ACC112 (cell line): Measurements from ENCODE around the gene SALL4.
"Not testable (repeated sequence)": the region's sequence is repeated elsewhere in the genome, so short reads cannot be mapped to it uniquely, and the experiment has no call there.

ENCODE experiments used
- H2AFZ ChIP-seq: fragments of 200-600 bp; sonication (generic); one replicate; pipeline ENCODE4 v1.6.0; 2017; ENCODE audit warnings: antibody characterized with exemption, low read length; ENCODE audit not compliant: unreplicated experiment
- H3K27ac ChIP-seq: fragments of 200-600 bp; sonication (generic); 2 replicates; pipeline ENCODE4 v1.5.1; 2014; ENCODE audit warnings: low read depth, mild to moderate bottlenecking, antibody characterized with exemption, low read length, moderate library complexity
- H3K27me3 ChIP-seq: fragments of 200-600 bp; sonication (generic); 2 replicates; pipeline ENCODE4 v1.6.1; 2014; ENCODE audit warnings: mild to moderate bottlenecking, antibody characterized with exemption, low read length, moderate library complexity, mixed read lengths; ENCODE audit not compliant: insufficient read depth
- H3K36me3 ChIP-seq: fragments of 200-600 bp; sonication (generic); 2 replicates; pipeline ENCODE4 v1.6.1; 2016; ENCODE audit warnings: mild to moderate bottlenecking, antibody characterized with exemption, low read length, moderate library complexity, mixed read lengths; ENCODE audit not compliant: insufficient read depth
- H3K4me1 ChIP-seq: fragments of 200-600 bp; sonication (generic); one replicate; pipeline ENCODE4 v1.6.1; 2016; ENCODE audit warnings: low read length, mixed read lengths; ENCODE audit not compliant: insufficient read depth, unreplicated experiment, control insufficient read depth
- H3K4me3 ChIP-seq: fragments of 200-600 bp; sonication (generic); 2 replicates; pipeline ENCODE4 v1.5.1; 2014; ENCODE audit warnings: mild to moderate bottlenecking, low read depth, low read length
- H3K79me2 ChIP-seq: fragments of 200-600 bp; sonication (generic); one replicate; pipeline ENCODE4 v1.6.0; 2016; ENCODE audit warnings: low read length; ENCODE audit not compliant: control insufficient read depth, unreplicated experiment, insufficient read depth

Gene SALL4

DNA sequence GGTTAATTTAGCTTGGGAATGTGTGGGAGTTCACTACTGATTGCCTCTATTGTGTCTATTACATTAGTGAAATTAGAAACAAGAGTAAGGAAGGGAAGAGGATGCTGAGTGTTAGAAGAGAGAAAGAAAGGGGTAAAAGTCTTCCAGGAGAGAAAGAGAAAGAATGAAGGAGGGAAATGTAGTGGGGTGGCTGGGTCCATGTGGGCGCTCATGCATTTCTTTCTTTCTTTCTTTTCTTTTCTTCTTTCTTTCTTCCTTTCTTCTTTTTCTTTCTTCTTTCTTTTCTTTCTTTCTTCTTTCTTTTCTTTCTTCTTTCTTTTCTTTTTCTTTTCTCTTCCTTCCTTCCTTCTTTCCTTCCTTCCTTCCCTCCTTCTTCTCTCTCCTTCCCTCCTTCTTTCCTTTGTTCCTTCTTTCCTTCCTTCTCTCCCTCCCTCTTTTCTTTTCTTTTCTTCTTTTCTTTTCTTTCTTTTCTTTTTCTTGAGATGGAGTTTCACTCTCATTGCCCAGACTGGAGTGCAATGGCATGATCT lies 16.2 kb upstream of the SALL4 start:
- no peaks in the 10 kb centered on the region for H3K4me1 ChIP-seq
- H2AFZ ChIP-seq: no peak overlapping the region
- H3K27ac ChIP-seq: no peak overlapping the region
- H3K79me2 ChIP-seq: no peaks in the 10 kb centered on the region
- H3K36me3 ChIP-seq: no peaks in the 10 kb centered on the region
- H3K4me3 ChIP-seq: no peak overlapping the region
- H3K27me3 ChIP-seq: no peaks in the 10 kb centered on the region

DNA sequence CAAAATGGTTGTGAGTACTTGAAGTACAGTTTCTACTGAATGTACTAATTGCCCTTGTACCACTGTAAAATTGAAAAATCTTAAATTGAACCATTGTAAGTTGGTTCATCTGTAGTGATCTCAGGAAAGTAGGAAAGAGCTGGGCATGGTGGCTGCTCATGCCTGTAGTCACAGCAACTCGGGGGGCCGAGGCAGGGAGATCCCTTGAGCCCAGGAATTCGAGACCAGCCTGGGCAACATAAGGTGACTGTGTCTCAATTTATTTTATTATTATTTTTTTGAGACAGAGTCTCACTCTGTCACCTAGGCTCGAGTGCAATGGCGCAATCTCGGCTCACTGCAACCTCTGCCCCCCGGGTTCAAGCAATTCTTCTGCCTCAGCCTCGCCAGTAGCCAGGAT lies 14.5 kb upstream of the SALL4 start:
- H3K4me3 ChIP-seq, H3K36me3 ChIP-seq, H3K27me3 ChIP-seq, H3K27ac ChIP-seq, H3K79me2 ChIP-seq, H2AFZ ChIP-seq, H3K4me1 ChIP-seq: not testable (repeated sequence)

DNA sequence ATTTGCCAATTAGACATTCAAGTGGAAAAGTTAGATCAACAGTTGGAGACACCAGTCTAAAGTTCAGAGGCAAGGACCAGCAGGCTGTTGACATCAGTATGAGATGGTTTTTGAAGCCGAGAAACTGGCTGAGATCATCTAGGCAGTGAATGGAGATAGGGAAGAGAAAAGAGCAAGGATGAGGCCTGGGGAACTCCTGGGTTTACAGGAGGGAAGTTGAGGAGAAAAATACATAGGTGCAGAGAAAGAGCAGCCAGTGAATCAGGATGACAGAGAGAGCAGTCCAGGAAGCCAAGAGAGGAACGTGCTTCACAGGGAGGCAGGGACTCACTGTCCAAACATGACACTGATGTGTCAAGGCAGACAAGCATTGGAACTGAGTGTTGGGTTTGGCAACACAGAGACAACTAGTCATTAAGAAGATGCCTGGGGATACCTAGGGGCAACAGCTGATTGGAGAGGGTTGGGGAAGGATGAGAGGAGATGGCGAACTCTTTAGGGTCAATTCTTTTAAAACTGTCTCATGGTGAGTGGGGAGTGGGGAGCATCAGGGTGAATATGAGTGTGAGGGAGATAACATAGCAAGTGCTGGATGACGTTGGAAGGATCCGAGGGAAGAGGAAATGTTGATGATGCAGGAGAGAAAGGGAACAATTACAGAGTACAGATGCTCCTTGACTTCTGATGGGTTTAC lies 13.2 kb upstream of the SALL4 start:
- H3K4me3 ChIP-seq: no peak overlapping the region

DNA sequence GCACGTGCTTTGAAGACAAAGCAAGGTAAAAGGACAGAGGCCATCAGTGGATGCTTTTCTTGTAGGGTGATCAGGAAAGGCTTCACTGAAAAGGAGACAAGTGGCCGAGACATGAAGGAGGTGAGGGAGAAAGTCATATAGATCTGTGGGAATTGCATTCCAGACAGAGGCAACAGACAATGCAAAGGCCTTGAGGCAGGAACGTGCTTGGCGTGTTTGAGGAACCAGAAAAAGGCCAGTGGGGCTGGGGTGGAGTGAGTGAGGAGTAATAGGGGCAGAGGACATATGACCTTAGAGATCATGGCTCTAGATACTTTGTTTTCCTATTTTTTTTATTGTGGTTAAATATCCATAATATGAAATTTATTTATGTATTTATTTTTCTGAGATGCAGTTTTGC lies 10.5 kb upstream of the SALL4 start:
- H3K36me3 ChIP-seq: no peaks in the 10 kb centered on the region
- H3K4me1 ChIP-seq: no peaks in the 10 kb centered on the region
- H3K27me3 ChIP-seq: no peaks in the 10 kb centered on the region
- H2AFZ ChIP-seq: no peak overlapping the region
- H3K27ac ChIP-seq: no peak overlapping the region
- no peaks in the 10 kb centered on the region for H3K79me2 ChIP-seq
- no peak overlapping the region for H3K4me3 ChIP-seq

More for the DNA sequence above, 13.2 kb upstream of the SALL4 start:
- Histone ChIP-seq H3K27me3 (no peaks in the 10 kb centered on the region), H3K79me2 (no peaks in the 10 kb centered on the region), H3K36me3 (no peaks in the 10 kb centered on the region), H3K27ac (no peak overlapping the region), H3K4me1 (no peaks in the 10 kb centered on the region), H2AFZ (no peak overlapping the region)

DNA sequence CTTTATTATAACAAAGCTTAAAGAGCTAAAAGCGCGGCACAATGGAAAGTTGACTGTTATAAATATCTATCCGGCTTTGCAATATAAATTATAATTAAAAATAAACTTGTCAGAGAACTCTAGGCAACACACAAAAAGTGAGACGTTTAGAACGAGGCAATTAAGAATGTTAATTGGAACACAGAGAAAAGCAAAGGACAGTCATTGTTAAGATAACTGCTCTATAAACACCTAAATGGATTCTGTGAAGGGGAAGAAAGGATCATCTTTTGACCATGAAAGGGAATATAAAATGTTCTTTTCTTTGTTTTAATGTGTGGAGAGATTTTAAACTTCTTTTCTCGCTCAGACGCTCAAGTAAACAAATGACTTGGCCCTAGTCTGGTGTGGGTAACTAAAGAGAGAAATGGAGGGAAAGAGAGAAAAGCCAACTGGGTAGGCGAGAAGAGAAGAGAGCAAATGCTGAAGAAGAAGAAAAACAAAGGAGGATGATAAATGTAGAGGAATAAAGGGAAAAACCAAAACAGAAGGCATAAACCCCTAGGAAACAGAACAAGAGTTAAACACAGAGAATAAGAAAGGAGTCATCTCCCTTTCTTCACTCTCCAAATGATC lies 9.3 kb upstream of the SALL4 start:
- no peaks in the 10 kb centered on the region for H3K27me3 ChIP-seq
- no peaks in the 10 kb centered on the region for H3K4me1 ChIP-seq
- no peak overlapping the region for H3K4me3 ChIP-seq
- no peak overlapping the region for H3K27ac ChIP-seq
- H3K79me2 ChIP-seq: no peaks in the 10 kb centered on the region
- H2AFZ ChIP-seq: no peak overlapping the region
- H3K36me3 ChIP-seq: no peaks in the 10 kb centered on the region

DNA sequence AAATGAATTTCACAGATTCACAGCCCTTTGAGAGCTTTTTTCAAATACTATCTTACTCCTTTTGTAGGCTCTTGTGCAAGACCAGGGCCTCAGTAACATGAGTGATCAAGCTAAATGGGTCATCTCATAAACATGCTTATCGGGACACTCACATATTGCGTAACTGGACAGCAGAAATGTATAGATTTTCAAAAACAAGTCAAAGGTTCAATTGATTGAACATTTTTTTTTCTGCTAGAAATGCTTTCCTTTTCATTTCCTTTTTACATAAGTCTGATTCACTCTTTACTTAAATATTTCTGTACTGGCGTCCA lies 8.7 kb upstream of the SALL4 start:
- no peak overlapping the region for H3K4me3 ChIP-seq
- no peaks in the 10 kb centered on the region for H3K4me1 ChIP-seq
- H2AFZ ChIP-seq: no peak overlapping the region
- H3K27ac ChIP-seq: no peak overlapping the region
- no peaks in the 10 kb centered on the region for H3K27me3 ChIP-seq
- no peaks in the 10 kb centered on the region for H3K79me2 ChIP-seq
- H3K36me3 ChIP-seq: no peaks in the 10 kb centered on the region

DNA sequence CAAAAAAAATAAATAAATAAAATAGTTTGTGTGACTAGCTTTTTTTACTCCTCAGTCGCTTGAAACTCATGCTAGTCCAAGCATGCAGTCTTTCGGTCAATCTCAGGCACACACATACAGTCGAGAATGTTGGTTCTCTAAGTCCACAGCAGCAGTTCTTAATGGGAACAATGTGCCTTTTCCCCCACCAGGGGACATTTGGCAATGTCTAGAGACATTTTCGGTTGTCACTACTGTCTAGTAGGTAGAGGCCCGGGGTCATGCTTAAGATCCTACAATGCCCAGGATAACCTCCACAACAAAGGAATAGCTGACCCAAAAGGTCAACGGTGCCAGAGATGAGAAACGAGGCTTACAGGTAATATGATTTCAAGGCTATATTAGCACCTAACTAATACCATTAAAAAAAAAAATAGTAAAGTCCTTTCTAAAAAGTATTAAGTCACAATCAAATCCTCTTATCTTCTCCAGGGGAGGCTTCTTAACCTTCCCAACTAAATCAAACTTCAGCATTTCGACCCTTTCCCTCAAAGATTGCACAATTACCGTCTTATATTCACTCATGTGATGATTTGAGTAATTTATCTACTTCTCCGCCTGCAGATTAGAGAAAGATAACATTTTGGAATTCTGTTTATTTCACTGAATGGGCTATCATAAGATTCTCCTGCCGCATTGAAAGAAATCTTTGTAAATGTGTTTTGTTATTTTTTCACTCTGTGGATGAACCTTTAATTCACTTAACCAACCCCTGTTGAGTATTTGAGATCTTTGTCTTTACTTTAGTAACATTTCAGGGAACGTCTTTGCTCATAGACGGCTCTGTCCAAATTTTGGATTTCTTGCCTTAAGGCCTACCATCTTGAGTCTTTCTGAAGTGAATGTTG lies 8.1 kb upstream of the SALL4 start:
- Histone ChIP-seq H3K27me3 (no peaks in the 10 kb centered on the region), H3K27ac (no peak overlapping the region), H3K36me3 (no peaks in the 10 kb centered on the region), H3K4me3 (no peak overlapping the region), H3K4me1 (no peaks in the 10 kb centered on the region), H2AFZ (no peak overlapping the region), H3K79me2 (no peaks in the 10 kb centered on the region)

DNA sequence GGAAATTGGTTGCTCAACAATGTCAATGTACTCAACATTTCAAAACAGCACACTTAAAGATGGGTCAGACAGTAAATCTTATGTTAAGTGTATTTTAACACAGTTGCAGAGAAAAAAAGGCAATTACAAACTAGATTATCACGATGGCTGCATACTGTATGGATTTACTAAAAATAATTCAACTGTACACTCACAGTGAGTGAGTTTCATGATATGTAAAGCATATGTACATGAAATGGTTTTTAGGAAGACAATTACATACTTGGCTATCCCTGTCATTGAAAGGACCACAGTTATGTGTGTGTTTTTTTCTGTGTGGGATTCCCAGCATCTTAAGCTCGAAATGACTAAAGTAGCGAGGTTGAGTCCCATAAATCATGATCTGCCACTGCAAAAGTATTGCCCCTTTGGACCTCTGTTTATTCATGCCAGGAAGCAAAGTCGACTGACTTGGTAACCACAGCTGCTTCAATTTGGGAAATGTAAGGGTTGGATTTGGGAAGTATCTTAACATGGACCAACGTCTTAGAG lies 5.5 kb upstream of the SALL4 start:
- H3K4me3 ChIP-seq: no peak overlapping the region
- no peak overlapping the region for H3K27ac ChIP-seq
- H3K27me3 ChIP-seq: peaks cover 3% of the 10 kb centered on the region; the same call in 1 of the 2 replicates
- H3K4me1 ChIP-seq: no peaks in the 10 kb centered on the region
- no peaks in the 10 kb centered on the region for H3K36me3 ChIP-seq
- H2AFZ ChIP-seq: no peak overlapping the region
- H3K79me2 ChIP-seq: no peaks in the 10 kb centered on the region

DNA sequence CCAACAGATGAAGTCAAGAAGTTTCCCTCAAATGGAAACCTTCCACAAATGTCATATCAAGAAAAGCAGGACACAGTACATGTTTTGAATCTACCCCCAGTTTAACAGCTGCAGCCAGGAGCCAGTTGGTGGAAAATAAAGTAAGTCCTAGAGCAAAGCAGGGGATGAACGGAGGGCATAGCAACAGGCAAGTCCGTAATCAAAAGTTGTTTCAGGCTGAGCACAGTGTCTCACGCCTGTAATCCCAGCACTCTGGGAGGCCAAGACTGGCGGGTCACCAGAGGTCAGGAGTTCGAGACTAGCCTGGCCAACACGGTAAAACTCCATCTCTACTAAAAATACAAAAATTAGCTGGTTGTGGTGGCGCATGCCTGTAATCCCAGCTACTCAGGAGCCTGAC lies 2.4 kb upstream of the SALL4 start:
- no peaks in the 10 kb centered on the region for H3K36me3 ChIP-seq
- no peak overlapping the region for H2AFZ ChIP-seq
- H3K27ac ChIP-seq: no peak overlapping the region
- H3K27me3 ChIP-seq: peaks cover 27% of the 10 kb centered on the region
- no peak overlapping the region for H3K4me3 ChIP-seq
- H3K79me2 ChIP-seq: no peaks in the 10 kb centered on the region
- H3K4me1 ChIP-seq: no peaks in the 10 kb centered on the region

DNA sequence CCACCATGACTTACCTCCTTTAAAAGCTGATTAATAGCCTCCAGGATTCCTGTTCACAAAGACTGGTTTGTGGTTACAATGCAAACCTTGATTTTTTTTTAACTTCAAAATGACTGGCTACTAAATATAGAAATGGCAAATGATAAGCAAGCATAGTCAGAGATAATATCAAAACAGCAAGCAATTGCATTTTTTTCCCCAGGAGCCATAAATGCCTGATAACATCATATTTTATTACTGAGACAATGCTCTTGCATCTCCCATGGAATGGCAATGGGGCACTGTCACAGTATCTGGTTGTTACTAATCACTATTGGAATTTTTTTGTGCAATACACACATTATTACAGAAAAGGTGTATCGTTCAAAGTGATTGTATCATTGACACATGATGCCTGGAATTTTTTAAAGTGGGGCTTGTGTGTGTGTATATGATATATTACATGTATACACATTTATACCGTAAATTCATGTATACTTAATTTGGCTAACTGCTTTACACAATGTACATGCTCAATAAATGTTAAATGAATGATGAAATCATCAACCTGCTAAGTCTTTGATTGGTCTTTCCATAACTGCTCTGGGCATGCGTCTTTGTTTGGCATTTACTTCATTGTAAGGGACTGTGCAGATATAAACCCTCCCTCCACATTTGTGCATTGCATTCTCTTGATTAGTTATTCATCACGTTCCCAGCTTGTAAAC lies 980 bp upstream of the SALL4 start:
- H3K27ac ChIP-seq: no peak overlapping the region
- no peak overlapping the region for H3K4me3 ChIP-seq
- no peaks in the 10 kb centered on the region for H3K79me2 ChIP-seq
- peaks cover 41% of the 10 kb centered on the region for H3K27me3 ChIP-seq
- no peak overlapping the region for H2AFZ ChIP-seq
- H3K4me1 ChIP-seq: no peaks in the 10 kb centered on the region
- H3K36me3 ChIP-seq: no peaks in the 10 kb centered on the region
